SK-N-MC (cell line): Measurements from ENCODE around the gene SMC6.

Source experiments
- EZH2 ChIP-seq: fragments of 200-600 bp; sonication (generic); IDR thresholded peaks from one replicate; pipeline ENCODE4 v1.6.1; 2017; ENCODE audit warnings: antibody characterized with exemption
- POLR2AphosphoS5 ChIP-seq: IDR thresholded peaks from 2 replicates; pipeline ENCODE4 v1.6.1; 2012; ENCODE audit warnings: mild to moderate bottlenecking, low read depth, low read length, borderline replicate concordance

DNA sequence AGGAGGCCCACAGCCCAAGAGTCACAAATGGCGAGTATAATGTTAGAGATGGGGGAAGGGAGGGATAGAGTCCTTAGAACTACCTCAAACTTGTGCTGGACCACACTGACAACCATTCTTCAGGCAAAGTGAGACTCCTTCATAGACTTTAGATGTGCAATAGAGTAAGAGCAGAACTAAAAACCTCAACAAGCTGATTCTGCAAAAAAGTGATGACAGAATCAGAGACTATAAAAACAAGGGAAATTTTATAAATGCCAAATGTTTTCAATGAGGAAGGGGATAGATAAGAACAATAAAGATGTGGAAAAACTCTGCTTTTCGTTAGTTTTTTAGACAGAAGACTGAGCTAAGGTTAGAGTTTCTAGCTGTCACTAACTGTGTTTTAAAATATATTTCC is 17.7 kb downstream of the SMC6 start:
- no peak for TF ChIP-seq POLR2AphosphoS5
- no peak for TF ChIP-seq EZH2
